HCT116 (cell line): ENCODE data around the gene PDE6C. TPM values are rescaled to one million over a fixed set of nuclear protein-coding genes. Genes with fewer than 3 reads are reported as not detected.

Experiments used
- ATAC-seq: fragments of 200-7000 bp; cut with Tn5 transposase; 2 replicates; pipeline ENCODE4 v1.9.1; 2020; ENCODE audit warnings: mild to moderate bottlenecking, moderate library complexity
- BruUV-seq: library from RNA; stranded (reverse); fragments of 400-500 nt; replicated peaks from 2 replicates; lab custom pipeline; 2021; lab: Mats Ljungman, UMichigan
- CTCF ChIA-PET: fragments of 300-600 bp; sonication (Branson Sonifier 250); formaldehyde crosslinking; loops from one replicate; lab custom pipeline; 2021; ENCODE audit warnings: antibody characterized with exemption; lab: Charles Lee
- POLR2A ChIA-PET: fragments of 300-600, 350-600 bp; sonication (Branson Sonifier 250); formaldehyde crosslinking; loops from one replicate; lab custom pipeline; 2021; ENCODE audit warnings: antibody characterized with exemption; lab: Charles Lee
- RAD21 ChIA-PET, 2 experiments: fragments of 300-600 bp; sonication (Branson Sonifier 250); formaldehyde crosslinking; loops; one replicate each; lab custom pipeline; 2023; ENCODE audit warnings: low total read pairs in 2 of 2; ENCODE audit not compliant: uncharacterized antibody in 2 of 2, unreplicated experiment in 2 of 2, low non-redundant PET in 1 of 2; lab: Charles Lee
- DNase-seq: peaks from one replicate; pipeline ENCODE4 v3.0.0-alpha.2; 2010; ENCODE audit warnings: low read depth, low spot score
- H2AFZ ChIP-seq: fragments of 200-600 bp; shearing (Covaris generic), sonication (generic); 2 replicates; pipeline ENCODE4 v1.6.1; 2017; ENCODE audit warnings: low read depth, mixed run types, mixed read lengths, antibody characterized with exemption, low read length; ENCODE audit not compliant: poor library complexity, severe bottlenecking
- H3K27ac ChIP-seq: 2 replicates; pipeline ENCODE4 v1.5.1; 2012; ENCODE audit warnings: low read depth, low read length
- H3K27me3 ChIP-seq: fragments of 200-600 bp; sonication (generic); 2 replicates; pipeline ENCODE4 v1.6.1; 2016; ENCODE audit warnings: mixed run types, low read length, mixed read lengths; ENCODE audit not compliant: insufficient read depth
- H3K36me3 ChIP-seq, 2 experiments: fragments of 200-500 bp in 1 of 2; fragments of 200-600 bp in 1 of 2; sonication (Bioruptor generic) in 1 of 2; sonication (generic) in 1 of 2; 2 replicates each; pipeline versions ENCODE4 v1.5.1 to v1.6.1; 2014 to 2016; ENCODE audit warnings: low read length in 2 of 2, inconsistent platforms in 1 of 2, mixed read lengths in 1 of 2, mixed run types in 1 of 2; ENCODE audit not compliant: insufficient read depth in 2 of 2, control insufficient read depth in 1 of 2
- H3K4me1 ChIP-seq, 2 experiments: fragments of 200-600 bp in 1 of 2; sonication (generic) in 1 of 2; 2 replicates each; pipeline versions ENCODE4 v1.5.1 to v1.6.1; 2012 to 2017; ENCODE audit warnings: low read length in 2 of 2, inconsistent platforms in 1 of 2, mild to moderate bottlenecking in 1 of 2, mixed read lengths in 1 of 2, mixed run types in 1 of 2, moderate library complexity in 1 of 2; ENCODE audit not compliant: insufficient read depth in 2 of 2, control insufficient read depth in 1 of 2
- H3K4me2 ChIP-seq: fragments of 200-600 bp; sonication (generic); 2 replicates; pipeline ENCODE4 v1.6.1; 2017; ENCODE audit warnings: mixed run types, low read length, mixed read lengths
- H3K4me3 ChIP-seq, 2 experiments: fragments of 200-600 bp in 1 of 2; sonication (generic) in 1 of 2; replicated peaks in 1 of 2; 2 replicates each; pipeline ENCODE4 v1.5.1; 2011 to 2016; ENCODE audit warnings: low read length in 2 of 2, control low read depth in 1 of 2, low read depth in 1 of 2, mild to moderate bottlenecking in 1 of 2, mixed read lengths in 1 of 2, mixed run types in 1 of 2
- H3K79me2 ChIP-seq: fragments of 200-600 bp; sonication (generic); 2 replicates; pipeline ENCODE4 v1.6.1; 2017; ENCODE audit warnings: mild to moderate bottlenecking, mixed run types, low read length, moderate library complexity, mixed read lengths; ENCODE audit not compliant: insufficient read depth
- H3K9ac ChIP-seq: fragments of 200-600 bp; sonication (generic); 2 replicates; pipeline ENCODE4 v1.6.1; 2016; ENCODE audit warnings: low read length, mixed read lengths
- H3K9me2 ChIP-seq: fragments of 200-600 bp; sonication (generic), shearing (Covaris generic); 2 replicates; pipeline ENCODE4 v1.6.1; 2017; ENCODE audit warnings: mixed run types, mild to moderate bottlenecking, moderate library complexity; ENCODE audit not compliant: insufficient read depth
- H3K9me3 ChIP-seq, 2 experiments: fragments of 200-500 bp in 1 of 2; fragments of 200-600 bp in 1 of 2; sonication (Bioruptor generic) in 1 of 2; sonication (generic) in 1 of 2; 2 replicates each; pipeline ENCODE4 v1.6.1; 2014 to 2017; ENCODE audit warnings: low read length in 2 of 2, mixed read lengths in 2 of 2, inconsistent platforms in 1 of 2, low read depth in 1 of 2, mild to moderate bottlenecking in 1 of 2, mixed run types in 1 of 2, moderate library complexity in 1 of 2; ENCODE audit not compliant: control insufficient read depth in 1 of 2, insufficient read depth in 1 of 2
- H4K20me1 ChIP-seq: fragments of 200-600 bp; sonication (generic), shearing (Covaris generic); 2 replicates; pipeline ENCODE4 v1.6.1; 2017; ENCODE audit warnings: mixed run types, mild to moderate bottlenecking, moderate library complexity; ENCODE audit not compliant: insufficient read depth
- REST ChIP-seq: IDR thresholded peaks from 2 replicates; pipeline ENCODE4 v1.6.1; 2012; ENCODE audit warnings: low read depth
- SP1 ChIP-seq: IDR thresholded peaks from 2 replicates; pipeline ENCODE4 v1.6.1; 2012; ENCODE audit warnings: low read depth
- intact Hi-C: fragments of 100-400 bp; cut with micrococcal nuclease; formaldehyde crosslinking; loops from 2 replicates; pipeline ENCODE4 v1.10.0; 2022
- total RNA-seq: library from RNA; stranded (reverse); gene quantifications from one replicate; pipeline ENCODE4 v1.2.1, GENCODE V29; 2021; ENCODE audit not compliant: unreplicated experiment

Gene PDE6C
- total RNA-seq, 1 experiment from 2014 or later: not detected

DNA sequence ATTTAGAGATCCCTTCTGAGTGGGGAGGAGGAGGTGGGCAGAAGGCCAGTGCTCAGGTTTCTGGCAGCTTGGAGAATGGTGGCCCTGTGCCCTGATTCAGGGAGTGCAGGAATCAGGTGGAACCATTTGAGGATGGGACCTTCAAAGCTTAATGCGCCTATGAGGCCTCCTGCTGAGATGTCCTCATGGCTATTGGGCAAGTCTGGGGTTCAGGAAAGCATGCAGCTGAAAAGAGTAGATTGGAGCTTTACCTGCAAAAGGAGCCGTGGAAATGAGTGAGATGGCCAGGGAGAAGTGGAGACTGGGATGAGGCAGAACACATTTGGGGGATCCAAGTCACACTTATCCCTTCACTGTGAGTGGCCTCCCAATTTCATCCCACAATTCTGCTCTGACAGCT lies 39.7 kb upstream of the PDE6C start (continued):
- no peak for TF ChIP-seq SP1

DNA sequence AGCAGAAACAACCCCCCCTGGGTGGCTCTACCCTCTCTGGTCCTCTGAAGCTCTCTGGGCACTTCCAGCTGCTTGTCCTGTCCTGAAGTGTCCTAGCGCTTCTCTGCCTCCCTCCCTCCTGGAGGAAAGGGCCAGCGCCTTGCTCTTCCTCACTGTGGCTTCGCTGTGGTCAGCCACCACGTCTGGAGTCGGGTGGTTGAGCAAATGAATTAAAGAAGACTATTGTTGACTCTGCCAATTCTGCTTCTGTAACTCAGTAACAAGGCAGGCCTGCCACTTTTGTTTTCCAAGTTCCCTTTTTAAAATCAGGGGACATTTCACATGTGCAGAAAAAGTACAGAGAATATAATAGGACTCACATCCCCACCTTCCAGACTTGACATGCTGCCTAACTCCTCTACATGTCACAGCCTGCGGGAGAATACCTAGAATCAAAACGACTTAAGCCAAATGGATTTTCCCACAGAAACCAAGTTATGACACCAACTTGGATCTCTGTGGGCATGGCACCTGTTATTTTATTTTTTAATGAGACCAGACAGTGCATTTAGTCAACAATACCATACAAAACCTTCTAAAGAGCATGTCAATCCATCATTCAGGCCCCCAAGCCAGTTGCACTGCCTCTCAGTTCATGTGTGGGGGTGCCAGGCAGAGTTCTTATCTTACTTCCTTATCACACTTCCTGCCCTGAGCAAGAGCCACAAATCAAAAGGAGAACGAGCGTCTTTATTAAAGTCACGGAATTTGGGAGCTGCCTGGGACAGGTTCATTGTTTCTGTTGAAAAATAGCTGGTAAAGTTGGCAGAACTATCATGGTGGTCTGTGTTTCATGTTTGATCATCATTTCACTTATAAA lies 39.1 kb upstream of the PDE6C start:
- Histone ChIP-seq H3K4me2 (no peak overlapping the region), H3K27ac (no peak overlapping the region), H3K79me2 (no peaks in the 10 kb centered on the region), H3K4me3 (no peak overlapping the region), H3K9me2 (no peaks in the 10 kb centered on the region), H3K27me3 (no peaks in the 10 kb centered on the region), H3K9ac (no peak overlapping the region), H3K4me1 (peaks cover 0 to 8% of the 10 kb centered on the region in 2 experiments; a peak in 2 of 4 replicates), H4K20me1 (no peaks in the 10 kb centered on the region), H2AFZ (no peak overlapping the region), H3K9me3 (no peaks in the 10 kb centered on the region), H3K36me3 (no peaks in the 10 kb centered on the region)
- ChIA-PET POLR2A (no interaction called here), CTCF (no interaction called here), RAD21 (no interaction called here)
- no TSS peak for BruUV-seq
- ATAC-seq (no peak), DNase-seq (no peak)
- intact Hi-C loops: no loop called here
- no peak for TF ChIP-seq REST
